K562 (cell line): Measurements from ENCODE around the gene CAMK2B. TPM values are rescaled to one million over a fixed set of nuclear protein-coding genes. Genes with fewer than 3 reads are reported as not detected.
A peak's percentile ranks its signal among the peaks of the same experiment; 100 is the strongest.

Experiments
- CAMTA2 ChIP-seq: fragments of 250-450 bp; sonication (Bioruptor Pico); conservative IDR thresholded peaks from 2 replicates; pipeline ENCODE4 v1.5.1; 2022
- CREB5 ChIP-seq: fragments of 250-450 bp; sonication (Bioruptor Pico); IDR thresholded peaks from 2 replicates; pipeline ENCODE4 v1.5.0; 2020; ENCODE audit warnings: mild to moderate bottlenecking
- ELF1 ChIP-seq: fragments of 200-800 bp; sonication (Bioruptor generic); IDR thresholded peaks from 2 replicates; pipeline ENCODE4 v1.6.1; 2016; ENCODE audit warnings: missing genetic modification characterization, missing compliant biosample characterization
- ELK3 ChIP-seq: fragments of 450-650 bp; formaldehyde crosslinking; IDR thresholded peaks from 2 replicates; pipeline ENCODE4 v1.4.0; 2020; ENCODE audit warnings: mild to moderate bottlenecking
- ETV1 ChIP-seq: fragments of 450-650 bp; conservative IDR thresholded peaks from 2 replicates; pipeline ENCODE4 v1.6.1; 2016; ENCODE audit warnings: missing genetic modification characterization, control low read depth, low read depth, missing compliant biosample characterization
- ETV5 ChIP-seq: sonication (generic); formaldehyde crosslinking; IDR thresholded peaks from 2 replicates; pipeline ENCODE4 v1.4.0; 2020; ENCODE audit warnings: low read depth, mild to moderate bottlenecking, missing genetic modification reagents
- GABPA ChIP-seq: fragments of 200-800 bp; sonication (Bioruptor generic); conservative IDR thresholded peaks from 2 replicates; pipeline ENCODE4 v1.6.1; 2016; ENCODE audit warnings: low read depth, missing genetic modification characterization, missing compliant biosample characterization
- MAZ ChIP-seq, 2 experiments: fragments of 450-650 bp in 1 of 2; sonication (generic) in 1 of 2; formaldehyde crosslinking; IDR thresholded peaks in 1 of 2; conservative IDR thresholded peaks in 1 of 2; 2 replicates each; pipeline versions ENCODE4 v1.4.0 to v1.5.0; 2020; ENCODE audit warnings: mild to moderate bottlenecking in 1 of 2, missing genetic modification reagents in 1 of 2
- NR2C1 ChIP-seq, 2 experiments: fragments of 450-650 bp; IDR thresholded peaks; 2 replicates each; pipeline ENCODE4 v1.6.1; 2017; ENCODE audit warnings: mild to moderate bottlenecking in 2 of 2, antibody characterized with exemption in 1 of 2, inconsistent platforms in 1 of 2, missing compliant biosample characterization in 1 of 2, missing genetic modification characterization in 1 of 2
- NR2F6 ChIP-seq: fragments of 450-650 bp; formaldehyde crosslinking; IDR thresholded peaks from 2 replicates; pipeline ENCODE4 v1.4.0; 2020; ENCODE audit warnings: mild to moderate bottlenecking
- NR4A1 ChIP-seq, 2 experiments: fragments of 250-450 bp in 1 of 2; fragments of 450-650 bp in 1 of 2; sonication (Bioruptor Pico) in 1 of 2; IDR thresholded peaks; 2 replicates each; pipeline versions ENCODE4 v1.4.0 to v1.6.1; 2016 to 2020; ENCODE audit warnings: mild to moderate bottlenecking in 2 of 2, missing compliant biosample characterization in 1 of 2, missing genetic modification characterization in 1 of 2, moderate library complexity in 1 of 2
- PHF21A ChIP-seq: fragments of 450-650 bp; IDR thresholded peaks from 2 replicates; pipeline ENCODE4 v1.6.1; 2017; ENCODE audit warnings: low read depth, borderline replicate concordance
- PPARD ChIP-seq: fragments of 250-450 bp; sonication (Bioruptor Pico); IDR thresholded peaks from 2 replicates; pipeline ENCODE4 v1.8.0; 2022; ENCODE audit warnings: inconsistent platforms, mild to moderate bottlenecking, moderate library complexity
- RAD21 ChIP-seq, 2 experiments: fragments of 250-450 bp in 1 of 2; fragments of 450-650 bp in 1 of 2; sonication (Bioruptor Pico) in 1 of 2; formaldehyde crosslinking in 1 of 2; IDR thresholded peaks in 1 of 2; conservative IDR thresholded peaks in 1 of 2; 2 replicates each; pipeline versions ENCODE4 v1.4.0 to v1.8.0; 2020 to 2022; ENCODE audit warnings: mild to moderate bottlenecking in 2 of 2, moderate library complexity in 1 of 2
- RCOR1 ChIP-seq, 2 experiments: IDR thresholded peaks; 2 replicates each; pipeline ENCODE4 v1.6.1; 2012; ENCODE audit warnings: low read depth in 2 of 2, low read length in 2 of 2, borderline replicate concordance in 1 of 2, improper control_type of control experiment in 1 of 2
- SAFB2 ChIP-seq: fragments of 200-400 bp; formaldehyde crosslinking; IDR thresholded peaks from 2 replicates; pipeline ENCODE4 v1.6.1; 2018; ENCODE audit warnings: borderline replicate concordance, low read length, low read depth, moderate library complexity; ENCODE audit not compliant: severe bottlenecking
- polyA plus RNA-seq, 8 experiments: library from polyadenylated mRNA; depleted of rRNA in 4 of 8; stranded (reverse) in 5 of 8; unstranded in 3 of 8; fragments of >200 nt; fragmentation: Nextera tagmentation in 2 of 8; fragmentation: Illumina TruSeq in 1 of 8; extraction: Ambion mirVana in 2 of 8; extraction: Trizol in 1 of 8; gene quantifications; 2 replicates each; pipeline versions ENCODE4 v1.2.1 to v1.2.3, GENCODE V29; 2011 to 2014; ENCODE audit warnings: inconsistent platforms in 1 of 8, missing spikeins in 1 of 8
- total RNA-seq, 7 experiments: library from RNA; depleted of rRNA in 6 of 7; stranded (reverse); fragments of >200 nt in 6 of 7; fragmentation: Illumina TruSeq in 2 of 7; extraction: Trizol in 2 of 7; gene quantifications; 2 replicates each; pipeline versions ENCODE4 v1.2.1 to v1.2.3, GENCODE V29; 2011 to 2021; ENCODE audit warnings: low replicate concordance in 1 of 7
- TF ChIP-seq, protein P1 (sequence below): sonication (generic); formaldehyde crosslinking; IDR thresholded peaks from 2 replicates; pipeline ENCODE4 v1.8.0; 2022; ENCODE audit warnings: mild to moderate bottlenecking, missing genetic modification reagents, borderline replicate concordance
- TF ChIP-seq, protein P2 (sequence below): fragments of 450-650 bp; formaldehyde crosslinking; IDR thresholded peaks from 2 replicates; pipeline ENCODE4 v1.4.0; 2020; ENCODE audit warnings: mild to moderate bottlenecking, mixed read lengths

Gene CAMK2B
- total and polyA plus RNA-seq, 9 of the 15 experiments (the other 6 are each of a cell fraction or from before 2014, with no cell fraction given): 0.04 to 0.09 (median 0.05) TPM; not detected in 4

DNA sequence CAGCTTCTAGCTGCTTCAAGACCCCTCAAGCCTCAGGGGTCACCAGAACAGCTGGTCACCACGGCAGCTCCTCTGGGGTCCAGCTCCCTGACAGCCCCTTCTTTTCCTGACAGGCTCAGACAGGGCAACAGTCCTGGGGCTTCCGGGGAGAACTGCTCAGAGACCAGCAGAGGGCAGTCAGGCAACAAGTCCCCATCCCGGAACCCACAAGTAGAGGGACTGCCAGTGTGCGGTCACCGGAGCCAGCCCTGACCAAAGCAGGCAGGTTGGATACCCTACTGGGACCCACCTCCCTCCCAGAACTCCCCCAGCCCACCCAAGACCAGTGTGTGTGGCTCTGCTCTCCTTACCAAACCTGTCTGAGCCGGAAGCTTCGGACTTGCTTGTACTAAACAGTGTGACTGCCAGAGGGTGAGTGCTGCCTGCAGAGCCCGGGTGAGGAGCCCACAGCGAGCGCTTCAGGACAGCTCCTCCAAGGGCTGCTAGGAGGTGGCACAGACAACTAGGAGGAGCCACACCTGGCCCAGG, 84.3 kb downstream of the CAMK2B start (continued):
- TF ChIP-seq ELK3 (CRISPR knock-in tag) (no peak), ETV5 (peak; percentile 79), NR4A1 (CRISPR knock-in tag; IDR thresholded peaks at IDR 0.05) (no peak), NR4A1 (tag; IDR thresholded peaks at IDR 0.05) (no peak), NR2F6 (CRISPR knock-in tag) (no peak), CAMTA2 (no peak), ELF1 (peak; percentile 95), SAFB2 (no peak), GABPA (tag) (peak; percentile 36; the same call in 1 of the 2 replicates), PHF21A (no peak), ETV1 (peak; percentile 75), MAZ (CRISPR knock-in tag; conservative IDR thresholded peaks at IDR 0.05 in 1 of 2, IDR thresholded peaks at IDR 0.05 in 1 of 2) (0 out of 4 replicates have a peak, but pooled peaks of 1 of the 2 experiments have one; percentile 46), RCOR1 (IDR thresholded peaks at IDR 0.05; ENCODE audit: borderline replicate concordance in 1 of 2, low read depth in 2 of 2, low read length in 2 of 2) (0 out of 4 replicates have a peak, but pooled peaks of 1 of the 2 experiments have one; percentile 17), NR2C1 (IDR thresholded peaks at IDR 0.05) (no peak), NR2C1 (tag; IDR thresholded peaks at IDR 0.05) (no peak), PPARD (CRISPR knock-in tag) (no peak), CREB5 (CRISPR knock-in tag) (no peak), RAD21 (CRISPR knock-in tag; conservative IDR thresholded peaks at IDR 0.05 in 1 of 2, IDR thresholded peaks at IDR 0.05 in 1 of 2) (peak; percentile 82 to 85)
- TF ChIP-seq, protein P1, sequence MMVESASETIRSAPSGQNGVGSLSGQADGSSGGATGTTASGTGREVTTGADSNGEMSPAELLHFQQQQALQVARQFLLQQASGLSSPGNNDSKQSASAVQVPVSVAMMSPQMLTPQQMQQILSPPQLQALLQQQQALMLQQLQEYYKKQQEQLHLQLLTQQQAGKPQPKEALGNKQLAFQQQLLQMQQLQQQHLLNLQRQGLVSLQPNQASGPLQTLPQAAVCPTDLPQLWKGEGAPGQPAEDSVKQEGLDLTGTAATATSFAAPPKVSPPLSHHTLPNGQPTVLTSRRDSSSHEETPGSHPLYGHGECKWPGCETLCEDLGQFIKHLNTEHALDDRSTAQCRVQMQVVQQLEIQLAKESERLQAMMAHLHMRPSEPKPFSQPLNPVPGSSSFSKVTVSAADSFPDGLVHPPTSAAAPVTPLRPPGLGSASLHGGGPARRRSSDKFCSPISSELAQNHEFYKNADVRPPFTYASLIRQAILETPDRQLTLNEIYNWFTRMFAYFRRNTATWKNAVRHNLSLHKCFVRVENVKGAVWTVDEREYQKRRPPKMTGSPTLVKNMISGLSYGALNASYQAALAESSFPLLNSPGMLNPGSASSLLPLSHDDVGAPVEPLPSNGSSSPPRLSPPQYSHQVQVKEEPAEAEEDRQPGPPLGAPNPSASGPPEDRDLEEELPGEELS (CRISPR knock-in tag): peak; percentile 61; the same call in 1 of the 2 replicates
- TF ChIP-seq, protein P2, sequence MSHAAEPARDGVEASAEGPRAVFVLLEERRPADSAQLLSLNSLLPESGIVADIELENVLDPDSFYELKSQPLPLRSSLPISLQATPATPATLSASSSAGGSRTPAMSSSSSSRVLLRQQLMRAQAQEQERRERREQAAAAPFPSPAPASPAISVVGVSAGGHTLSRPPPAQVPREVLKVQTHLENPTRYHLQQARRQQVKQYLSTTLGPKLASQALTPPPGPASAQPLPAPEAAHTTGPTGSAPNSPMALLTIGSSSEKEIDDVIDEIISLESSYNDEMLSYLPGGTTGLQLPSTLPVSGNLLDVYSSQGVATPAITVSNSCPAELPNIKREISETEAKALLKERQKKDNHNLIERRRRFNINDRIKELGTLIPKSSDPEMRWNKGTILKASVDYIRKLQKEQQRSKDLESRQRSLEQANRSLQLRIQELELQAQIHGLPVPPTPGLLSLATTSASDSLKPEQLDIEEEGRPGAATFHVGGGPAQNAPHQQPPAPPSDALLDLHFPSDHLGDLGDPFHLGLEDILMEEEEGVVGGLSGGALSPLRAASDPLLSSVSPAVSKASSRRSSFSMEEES: no peak
